ENCODE data around the gene IYD.

Gene IYD

GRCh38 chr6:150395388-150396009 lies 26.7 kb downstream of the IYD start:
- peak; percentile 18 for DNase-seq

- DNase-seq: no peak
These were observed 34.8 kb downstream of the IYD start for GRCh38 chr6:150403458-150404246.

- no peak for DNase-seq
These were observed 38.1 kb downstream of the IYD start for GRCh38 chr6:150406948-150407347.

GRCh38 chr6:150408842-150409241 lies 40.0 kb downstream of the IYD start:
- no peak for DNase-seq

- DNase-seq: no peak
These were observed 40.8 kb downstream of the IYD start for GRCh38 chr6:150409576-150410066.

- DNase-seq: no peak
These were observed 41.6 kb downstream of the IYD start for GRCh38 chr6:150410399-150410798.

GRCh38 chr6:150410906-150411305 lies 42.1 kb downstream of the IYD start:
- no peak for DNase-seq

GRCh38 chr6:150412221-150412620 lies 43.4 kb downstream of the IYD start:
- no peak for DNase-seq

- DNase-seq: no peak
These were observed 44.4 kb downstream of the IYD start for GRCh38 chr6:150413198-150413597.

- DNase-seq: no peak
These were observed 45.0 kb downstream of the IYD start for GRCh38 chr6:150413781-150414281.

- no peak for DNase-seq
These were observed 47.3 kb downstream of the IYD start for GRCh38 chr6:150416128-150416527.

GRCh38 chr6:150417250-150417649 lies 48.4 kb downstream of the IYD start:
- DNase-seq: no peak

GRCh38 chr6:150417899-150418826 lies 49.4 kb downstream of the IYD start:
- no peak for DNase-seq

- no peak for DNase-seq
These were observed 50.2 kb downstream of the IYD start for GRCh38 chr6:150418827-150419594.

GRCh38 chr6:150420428-150420827 lies 51.6 kb downstream of the IYD start:
- no peak for DNase-seq

- no peak for DNase-seq
These were observed 52.1 kb downstream of the IYD start for GRCh38 chr6:150420926-150421325.

GRCh38 chr6:150425508-150425907 lies 56.7 kb downstream of the IYD start:
- DNase-seq: no peak

GRCh38 chr6:150426198-150426597 lies 57.4 kb downstream of the IYD start:
- DNase-seq: no peak

GRCh38 chr6:150427037-150427602 lies 58.3 kb downstream of the IYD start:
- no peak for DNase-seq

- DNase-seq: no peak
These were observed 59.0 kb downstream of the IYD start for GRCh38 chr6:150427843-150428242.

- no peak for DNase-seq
These were observed 62.0 kb downstream of the IYD start for GRCh38 chr6:150430815-150431214.

GRCh38 chr6:150435360-150435759 lies 66.5 kb downstream of the IYD start:
- DNase-seq: no peak
